ENCODE measurements around the gene AMER3.
A peak's percentile ranks its signal among the peaks of the same experiment; 100 is the strongest.

The AMER3 gene

DNA sequence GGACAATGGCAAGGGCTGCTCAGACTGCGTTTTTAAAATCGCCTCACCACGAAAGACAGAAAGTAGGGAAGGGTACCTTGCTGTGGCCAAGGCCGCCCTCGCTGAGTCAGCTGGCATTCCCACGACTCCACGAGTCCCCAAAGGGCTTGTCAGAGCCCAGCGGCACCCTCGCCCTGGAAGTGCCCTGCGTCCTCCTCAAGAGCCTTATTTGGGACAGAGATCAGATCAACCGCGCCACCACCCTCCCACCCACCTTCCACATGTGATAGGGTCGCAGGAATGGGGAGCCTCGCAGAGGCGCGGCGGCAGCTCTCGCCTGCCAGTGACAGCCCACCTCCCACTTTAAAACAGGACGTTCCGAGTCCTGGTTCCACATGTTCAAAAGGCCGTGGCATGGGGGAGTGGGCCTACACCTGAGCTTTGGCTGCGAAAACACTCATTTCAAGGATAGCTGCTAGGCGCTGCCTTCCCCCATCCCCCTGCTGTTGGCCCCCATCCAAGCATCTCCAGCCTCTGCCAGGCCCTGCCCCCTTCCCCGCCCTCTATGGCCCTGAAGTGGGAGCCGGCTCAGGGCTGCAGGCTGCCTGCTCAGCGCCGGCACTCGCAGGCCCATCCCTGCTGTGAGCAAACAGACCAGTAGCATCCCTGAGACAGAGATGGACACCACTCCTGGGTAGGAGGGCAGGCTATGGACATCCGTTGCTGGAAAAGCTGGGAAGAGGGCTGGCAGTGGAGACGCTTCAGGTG, 43.3 kb downstream of the AMER3 start:
- H3K36me3 ChIP-seq: no peaks in the 10 kb centered on the region
- no peaks in the 10 kb centered on the region for H3K9me3 ChIP-seq (replicated peaks in 1 of 11)
- no peak for TF ChIP-seq Cebpa-rat (IDR thresholded peaks at IDR 0.05)
- peak overlapping the region; percentile 75 to 94 (median 85); a peak in 20 of 22 replicates for H3K9ac ChIP-seq
- peak overlapping the region; percentile 68 to 87 (median 76) for H3K4me3 ChIP-seq
- H3K27me3 ChIP-seq: 0 out of 22 replicates have a peak, but pooled peaks cover 0 to 5% (median 0%) of the 10 kb centered on the region in 11 experiments
- H3K27ac ChIP-seq: peak overlapping the region in 10 of 11 experiments; percentile 73 to 93 (median 84); a peak in 19 of 22 replicates
- no peaks in the 10 kb centered on the region for H4K20me1 ChIP-seq
- peak overlapping the region; percentile 74 to 98 (median 89) for H3K4me2 ChIP-seq
- peaks cover 40 to 52% (median 47%) of the 10 kb centered on the region in 10 experiments for H3K4me1 ChIP-seq

DNA sequence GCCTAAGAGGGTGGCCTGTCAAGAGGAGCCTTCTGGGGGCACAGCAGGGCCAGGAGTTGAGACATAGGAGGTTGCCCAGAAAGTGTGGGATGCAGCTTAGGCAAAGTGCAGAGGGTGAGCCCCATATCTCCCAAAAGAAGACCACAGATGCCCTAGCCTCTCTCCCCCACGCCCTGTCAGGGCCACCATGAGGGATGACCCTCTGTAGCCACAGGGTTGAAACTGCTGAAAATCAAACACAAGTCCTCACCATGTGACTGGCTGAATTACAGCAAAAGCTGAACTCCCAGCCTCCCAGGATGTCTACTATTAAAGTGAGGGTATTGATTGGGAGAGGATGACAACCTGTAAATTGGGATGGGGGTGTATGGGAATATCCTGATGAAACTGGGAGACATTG, 44.0 kb downstream of the AMER3 start:
- Histone ChIP-seq H3K36me3 (no peaks in the 10 kb centered on the region), H4K20me1 (no peaks in the 10 kb centered on the region), H3K4me2 (peak overlapping the region in 8 of 11 experiments; percentile 6 to 98 (median 86); a peak in 12 of 22 replicates), H3K9ac (no peak overlapping the region), H3K9me3 (replicated peaks in 1 of 11) (no peaks in the 10 kb centered on the region), H3K27ac (no peak overlapping the region), H3K4me3 (no peak overlapping the region), H3K27me3 (0 out of 22 replicates have a peak, but pooled peaks cover 0 to 5% (median 0%) of the 10 kb centered on the region in 11 experiments), H3K4me1 (peaks cover 35 to 46% (median 40%) of the 10 kb centered on the region in 10 experiments)
- no peak for TF ChIP-seq Cebpa-rat (IDR thresholded peaks at IDR 0.05)

DNA sequence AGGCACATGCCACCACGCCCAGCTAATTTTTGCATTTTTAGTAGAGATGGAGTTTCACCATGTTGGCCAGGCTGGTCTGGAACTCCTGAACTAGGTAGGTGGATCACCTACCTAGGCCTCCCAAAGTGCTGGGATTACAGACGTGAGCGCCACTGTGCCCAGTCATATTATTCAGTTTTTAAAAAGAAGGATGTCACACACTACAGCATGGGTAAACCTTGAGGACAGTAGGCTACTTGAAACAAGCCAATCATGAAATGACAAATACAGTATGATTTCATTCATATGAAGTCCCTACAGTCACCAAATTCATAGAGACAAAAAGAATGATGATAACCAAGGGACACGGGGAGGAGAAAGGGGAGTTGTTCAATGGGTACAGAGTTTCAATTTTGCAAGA, 50.3 kb downstream of the AMER3 start:
- Histone ChIP-seq H3K4me1 (peaks cover 17 to 32% (median 26%) of the 10 kb centered on the region in 10 experiments), H3K9ac (no peak overlapping the region), H3K36me3 (no peaks in the 10 kb centered on the region), H4K20me1 (no peaks in the 10 kb centered on the region; a peak in 1 of 22 replicates), H3K4me3 (no peak overlapping the region), H3K9me3 (replicated peaks in 1 of 11) (peaks cover 0 to 6% (median 4%) of the 10 kb centered on the region in 11 experiments; a peak in 3 of 22 replicates), H3K27me3 (no peaks in the 10 kb centered on the region), H3K27ac (no peak overlapping the region), H3K4me2 (peak overlapping the region in 2 of 11 experiments; percentile 52 to 57; a peak in 1 of 22 replicates)
- TF ChIP-seq Cebpa-rat (IDR thresholded peaks at IDR 0.05): no peak

DNA sequence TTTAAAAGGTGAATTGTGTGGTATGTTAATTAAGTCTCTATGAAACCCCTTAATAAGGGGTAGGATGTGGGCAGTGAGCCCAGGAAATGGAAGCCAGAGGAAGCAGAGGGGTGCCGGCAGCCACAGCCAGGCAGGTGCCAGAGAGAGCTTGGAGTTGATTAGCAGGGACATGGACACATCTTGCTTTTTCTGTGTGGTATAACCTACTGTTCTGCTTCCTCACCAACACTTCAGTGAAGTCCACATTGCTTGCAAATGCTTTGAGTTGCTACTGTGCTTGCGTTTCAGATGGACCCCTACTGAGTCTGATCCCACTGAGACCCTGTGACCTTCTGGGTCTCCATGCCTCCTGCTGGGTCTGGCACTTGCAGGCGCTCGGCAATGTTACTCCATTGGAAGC, 51.0 kb downstream of the AMER3 start:
- Histone ChIP-seq H3K4me2 (peak overlapping the region; percentile 17 to 77 (median 58); a peak in 20 of 22 replicates), H3K36me3 (no peaks in the 10 kb centered on the region), H3K27me3 (no peaks in the 10 kb centered on the region), H3K9me3 (replicated peaks in 1 of 11) (peaks cover 0 to 6% (median 4%) of the 10 kb centered on the region in 11 experiments; a peak in 3 of 22 replicates), H3K27ac (no peak overlapping the region), H4K20me1 (no peaks in the 10 kb centered on the region; a peak in 1 of 22 replicates), H3K4me3 (no peak overlapping the region), H3K9ac (no peak overlapping the region), H3K4me1 (peaks cover 17 to 32% (median 26%) of the 10 kb centered on the region in 10 experiments)
- no peak for TF ChIP-seq Cebpa-rat (IDR thresholded peaks at IDR 0.05)

DNA sequence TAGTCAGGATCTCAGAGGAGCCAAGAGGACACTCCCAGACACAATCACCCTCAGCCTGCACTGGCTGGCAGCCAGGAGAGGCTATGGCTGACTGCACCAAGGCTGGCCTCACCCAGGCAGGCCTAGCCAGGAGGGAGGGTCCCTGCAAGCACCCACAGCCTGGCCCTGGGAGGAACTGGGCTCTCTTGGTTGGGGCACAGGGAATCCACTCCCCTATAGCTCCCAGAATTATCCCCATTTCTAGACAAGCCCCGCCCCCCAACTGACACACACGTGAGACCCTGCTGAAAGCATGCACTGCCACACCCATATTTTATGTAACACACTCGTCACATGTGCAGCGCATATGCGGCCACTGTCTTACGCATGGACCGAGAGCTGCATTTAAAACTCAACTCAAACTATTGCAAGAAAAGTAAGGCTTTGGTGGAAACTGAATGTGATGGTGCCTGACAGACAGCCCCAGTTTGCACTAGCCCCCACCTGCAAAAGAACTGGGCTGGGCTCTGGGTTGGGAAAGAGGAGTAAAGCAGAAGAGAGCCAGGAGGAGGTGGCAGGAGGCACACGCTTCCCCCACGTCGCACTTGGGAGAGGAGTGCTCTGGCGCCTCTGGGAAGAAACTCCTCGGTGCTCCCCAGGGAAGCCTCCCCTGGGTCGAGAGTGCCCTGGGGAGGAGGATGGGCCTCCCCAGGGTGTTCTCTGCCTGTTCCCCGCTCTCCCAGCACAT, 52.5 kb downstream of the AMER3 start:
- Histone ChIP-seq H3K4me1 (peaks cover 17 to 32% (median 26%) of the 10 kb centered on the region in 10 experiments), H3K4me2 (peak overlapping the region; percentile 55 to 79 (median 66)), H3K27me3 (no peaks in the 10 kb centered on the region), H3K4me3 (no peak overlapping the region), H3K9ac (no peak overlapping the region), H3K27ac (no peak overlapping the region), H4K20me1 (no peaks in the 10 kb centered on the region; a peak in 1 of 22 replicates), H3K9me3 (replicated peaks in 1 of 11) (peaks cover 0 to 6% (median 4%) of the 10 kb centered on the region in 11 experiments; a peak in 3 of 22 replicates), H3K36me3 (no peaks in the 10 kb centered on the region)
- TF ChIP-seq Cebpa-rat (IDR thresholded peaks at IDR 0.05): no peak

DNA sequence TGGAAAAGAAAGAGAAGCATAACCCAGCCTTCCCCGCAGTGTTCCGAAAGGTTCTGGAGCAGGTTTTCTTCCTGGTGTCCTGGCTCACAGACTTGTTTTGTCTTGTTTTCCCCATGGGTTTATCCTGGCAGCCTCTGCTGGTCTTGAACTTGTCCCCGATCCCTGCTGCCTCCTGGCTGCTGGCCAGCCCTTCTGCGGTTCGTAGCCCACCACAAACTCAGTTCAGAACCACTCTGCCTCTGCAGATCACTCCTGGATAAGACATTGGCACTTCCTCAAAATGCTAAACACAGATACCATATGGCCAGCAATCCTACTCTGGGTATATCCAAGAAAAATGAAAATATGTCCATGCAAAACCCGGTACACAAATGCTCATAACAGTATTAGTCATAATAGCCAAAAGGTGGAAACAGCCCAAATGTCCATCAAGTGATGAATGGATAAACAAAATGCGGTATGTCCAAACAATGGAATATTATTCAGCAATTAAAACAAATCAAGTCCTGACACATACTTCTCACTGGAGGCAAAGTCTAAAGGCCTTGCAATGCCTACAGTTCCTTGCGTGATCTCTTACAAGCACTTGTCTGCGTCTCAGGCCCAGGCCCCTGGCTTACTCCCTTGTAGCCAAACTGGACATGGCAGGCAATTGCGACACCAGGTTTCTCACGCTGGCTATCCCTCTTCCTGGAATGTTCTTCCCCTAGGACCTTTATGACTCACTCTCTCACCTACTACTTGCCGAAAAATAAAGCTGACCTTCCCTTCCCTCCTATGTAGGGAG, 53.3 kb downstream of the AMER3 start:
- Histone ChIP-seq H3K4me2 (peak overlapping the region; percentile 55 to 79 (median 66)), H3K4me1 (peaks cover 17 to 32% (median 26%) of the 10 kb centered on the region in 10 experiments), H3K9ac (no peak overlapping the region), H4K20me1 (no peaks in the 10 kb centered on the region; a peak in 1 of 22 replicates), H3K27ac (no peak overlapping the region), H3K9me3 (replicated peaks in 1 of 11) (peaks cover 0 to 6% (median 4%) of the 10 kb centered on the region in 11 experiments; a peak in 3 of 22 replicates), H3K36me3 (no peaks in the 10 kb centered on the region), H3K4me3 (no peak overlapping the region), H3K27me3 (no peaks in the 10 kb centered on the region)
- 0 out of 22 replicates have a peak, but pooled peaks of 1 of the 11 experiments have one; percentile 20 for TF ChIP-seq Cebpa-rat (IDR thresholded peaks at IDR 0.05)

DNA sequence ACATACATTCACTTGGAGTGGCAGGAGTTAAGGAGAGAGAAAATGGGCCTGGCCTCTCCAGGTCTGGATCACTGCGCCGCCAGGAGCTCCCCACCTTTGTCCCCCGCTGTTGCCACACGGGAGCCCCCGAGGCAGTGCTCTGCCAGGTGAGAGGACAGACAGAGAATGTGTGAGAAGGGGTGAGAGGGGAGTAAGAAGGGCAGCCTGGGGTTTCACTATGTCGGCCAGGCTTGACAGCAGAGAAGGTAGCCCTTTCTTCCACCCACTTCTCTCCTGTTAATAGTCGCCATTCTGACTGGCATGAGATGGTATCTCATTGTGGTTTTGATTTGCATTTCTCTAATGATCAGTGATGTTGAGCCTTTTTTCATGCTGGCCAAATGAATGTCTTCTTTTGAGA, 55.1 kb downstream of the AMER3 start:
- H3K9me3 ChIP-seq (replicated peaks in 1 of 11): peaks cover 0 to 6% (median 4%) of the 10 kb centered on the region in 11 experiments; a peak in 3 of 22 replicates
- H3K36me3 ChIP-seq: no peaks in the 10 kb centered on the region
- H3K27me3 ChIP-seq: no peaks in the 10 kb centered on the region
- no peak overlapping the region for H3K9ac ChIP-seq
- no peak overlapping the region for H3K4me3 ChIP-seq
- no peaks in the 10 kb centered on the region; a peak in 1 of 22 replicates for H4K20me1 ChIP-seq
- peaks cover 17 to 32% (median 26%) of the 10 kb centered on the region in 10 experiments for H3K4me1 ChIP-seq
- no peak overlapping the region for H3K4me2 ChIP-seq
- no peak overlapping the region for H3K27ac ChIP-seq
- TF ChIP-seq Cebpa-rat (IDR thresholded peaks at IDR 0.05): no peak

DNA sequence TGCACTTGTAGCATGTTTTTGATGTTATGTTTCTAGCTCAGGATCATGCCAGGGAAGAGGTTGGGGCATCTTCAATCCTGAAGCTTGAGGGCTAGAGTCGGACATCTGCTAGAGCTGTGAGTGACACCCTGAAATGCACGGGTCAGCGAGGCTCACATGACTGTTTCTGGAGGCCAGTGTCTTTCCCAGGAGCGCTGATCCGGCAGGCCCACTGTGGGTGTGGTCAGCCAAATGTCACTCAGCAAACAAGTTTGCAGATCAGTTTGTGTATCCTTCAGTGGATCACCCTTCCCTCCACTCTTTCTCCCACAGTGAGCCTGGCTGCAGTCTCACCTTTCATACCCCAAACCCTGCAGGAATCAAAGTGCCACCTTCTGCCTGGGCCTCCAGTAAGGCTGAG, 58.4 kb downstream of the AMER3 start:
- no peak overlapping the region for H3K9ac ChIP-seq
- no peak for TF ChIP-seq Cebpa-rat (IDR thresholded peaks at IDR 0.05)
- no peak overlapping the region for H3K27ac ChIP-seq
- no peaks in the 10 kb centered on the region for H4K20me1 ChIP-seq
- H3K4me3 ChIP-seq: no peak overlapping the region
- H3K4me2 ChIP-seq: no peak overlapping the region; a peak in 1 of 22 replicates
- H3K9me3 ChIP-seq (replicated peaks in 1 of 11): peaks cover 0 to 5% (median 4%) of the 10 kb centered on the region in 11 experiments; a peak in 3 of 22 replicates
- no peaks in the 10 kb centered on the region for H3K36me3 ChIP-seq
- H3K4me1 ChIP-seq: peaks cover 0 to 5% (median 0%) of the 10 kb centered on the region in 10 experiments; a peak in 5 of 20 replicates
- H3K27me3 ChIP-seq: no peaks in the 10 kb centered on the region
